ENCODE results near the gene SFXN3. TPM values are rescaled to one million over a fixed set of nuclear protein-coding genes. Genes with fewer than 3 reads are reported as not detected.

SFXN3 gene
- total and polyA plus RNA-seq, 2 of the 13 experiments (the other 11 are each of a cell fraction or from before 2014, with no cell fraction given): 16.8 to 71.5 TPM

DNA sequence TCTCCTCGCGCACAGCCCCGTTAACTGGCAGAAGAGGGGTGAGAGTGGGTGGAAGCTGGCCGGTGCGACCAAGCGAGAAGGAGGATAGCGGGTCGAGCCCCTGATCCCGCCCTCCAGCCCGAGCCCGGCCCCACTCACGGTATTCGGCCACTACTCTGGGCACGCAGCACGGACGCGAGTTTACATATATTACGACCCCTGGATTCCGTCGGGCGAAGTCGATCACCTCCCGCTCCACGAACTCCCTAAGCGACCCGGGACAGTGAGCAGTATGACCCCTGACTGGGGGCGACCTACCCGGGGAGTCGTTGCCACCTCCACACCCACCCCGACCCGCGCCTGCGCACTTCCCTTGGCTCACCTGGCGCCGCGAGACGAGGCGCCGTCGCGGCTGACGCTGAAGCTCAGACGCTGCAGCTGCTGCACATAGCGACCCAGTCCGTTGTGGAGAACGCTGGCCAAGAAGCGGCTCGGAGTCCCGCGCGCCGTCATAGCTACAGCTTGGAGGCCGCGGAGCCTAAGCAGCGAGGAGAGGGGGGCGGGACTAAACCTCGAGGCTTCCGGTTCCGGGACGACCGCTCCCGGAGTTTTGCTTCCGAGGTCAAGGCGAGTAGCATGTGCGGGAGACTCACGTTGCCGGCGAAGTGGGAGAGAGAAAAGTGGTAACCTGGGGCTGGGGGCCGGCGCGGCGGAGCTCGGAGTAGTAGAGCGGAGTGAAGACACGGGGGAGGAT lies 43.9 kb upstream of the SFXN3 start, which contains the start of the genes MRPL43 and TWNK (continued):
- TF ChIP-seq HNF1A (IDR thresholded peaks at IDR 0.05; ENCODE audit: low read depth) (no peak), HNF1A (CRISPR knock-in tag; IDR thresholded peaks at IDR 0.05; ENCODE audit: borderline replicate concordance) (peak; percentile 71; the same call in 1 of the 2 replicates), NFATC3 (CRISPR knock-in tag; IDR thresholded peaks at IDR 0.05) (peak; percentile 21; the same call in 1 of the 2 replicates), DPF2 (CRISPR knock-in tag; IDR thresholded peaks at IDR 0.05; ENCODE audit: borderline replicate concordance, low read depth) (no peak), CBX1 (IDR thresholded peaks at IDR 0.05; ENCODE audit: low read depth) (peak; percentile 82), ZNF335 (CRISPR knock-in tag; IDR thresholded peaks at IDR 0.05) (no peak), PPARG (CRISPR knock-in tag; conservative IDR thresholded peaks at IDR 0.05) (no peak), IRF2 (CRISPR knock-in tag; IDR thresholded peaks at IDR 0.05) (peak; percentile 47; the same call in 1 of the 2 replicates), FOSL1 (CRISPR knock-in tag; IDR thresholded peaks at IDR 0.05; ENCODE audit: borderline replicate concordance) (no peak), U2AF1 (optimal IDR thresholded peaks at IDR 0.05; ENCODE audit: low read depth, low read length) (no peak), SCMH1 (CRISPR knock-in tag; IDR thresholded peaks at IDR 0.05; ENCODE audit: borderline replicate concordance) (no peak), UBTF (CRISPR knock-in tag; IDR thresholded peaks at IDR 0.05) (peak; percentile 75), RNF2 (conservative IDR thresholded peaks at IDR 0.05; ENCODE audit: low read depth) (peak; percentile 85), JUN (CRISPR knock-in tag; IDR thresholded peaks at IDR 0.05) (peak; percentile 45; the same call in 1 of the 2 replicates), NR2C2 (CRISPR knock-in tag; IDR thresholded peaks at IDR 0.05; ENCODE audit: borderline replicate concordance) (peak; percentile 100), SOX13 (IDR thresholded peaks at IDR 0.05) (no peak), SOX13 (CRISPR knock-in tag; conservative IDR thresholded peaks at IDR 0.05 in 1 of 2, IDR thresholded peaks at IDR 0.05 in 1 of 2) (no peak), KLF9 (CRISPR knock-in tag; IDR thresholded peaks at IDR 0.05; ENCODE audit: low read depth) (peak; percentile 62; the same call in 1 of the 2 replicates), EP300 (IDR thresholded peaks at IDR 0.05; ENCODE audit: low read depth in 2 of 2, low read length in 2 of 2) (no peak), EP300 (CRISPR knock-in tag; IDR thresholded peaks at IDR 0.05; ENCODE audit: borderline replicate concordance) (0 out of 2 replicates have a peak, but pooled peaks have one; percentile 18)
- TF ChIP-seq, protein P1, sequence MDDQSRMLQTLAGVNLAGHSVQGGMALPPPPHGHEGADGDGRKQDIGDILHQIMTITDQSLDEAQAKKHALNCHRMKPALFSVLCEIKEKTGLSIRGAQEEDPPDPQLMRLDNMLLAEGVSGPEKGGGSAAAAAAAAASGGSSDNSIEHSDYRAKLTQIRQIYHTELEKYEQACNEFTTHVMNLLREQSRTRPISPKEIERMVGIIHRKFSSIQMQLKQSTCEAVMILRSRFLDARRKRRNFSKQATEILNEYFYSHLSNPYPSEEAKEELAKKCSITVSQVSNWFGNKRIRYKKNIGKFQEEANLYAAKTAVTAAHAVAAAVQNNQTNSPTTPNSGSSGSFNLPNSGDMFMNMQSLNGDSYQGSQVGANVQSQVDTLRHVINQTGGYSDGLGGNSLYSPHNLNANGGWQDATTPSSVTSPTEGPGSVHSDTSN (CRISPR knock-in tag; IDR thresholded peaks at IDR 0.05; ENCODE audit: borderline replicate concordance): no peak
- TF ChIP-seq, protein P2, sequence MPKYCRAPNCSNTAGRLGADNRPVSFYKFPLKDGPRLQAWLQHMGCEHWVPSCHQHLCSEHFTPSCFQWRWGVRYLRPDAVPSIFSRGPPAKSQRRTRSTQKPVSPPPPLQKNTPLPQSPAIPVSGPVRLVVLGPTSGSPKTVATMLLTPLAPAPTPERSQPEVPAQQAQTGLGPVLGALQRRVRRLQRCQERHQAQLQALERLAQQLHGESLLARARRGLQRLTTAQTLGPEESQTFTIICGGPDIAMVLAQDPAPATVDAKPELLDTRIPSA (CRISPR knock-in tag; IDR thresholded peaks at IDR 0.05; ENCODE audit: borderline replicate concordance): peak; percentile 96; the same call in 1 of the 2 replicates
